Activated CD8-positive, alpha-beta memory T cell treated with anti-CD3 and anti-CD28 coated beads, Interleukin-2, amount 10 ng/mL, durations not matched to agents 7 days and 5 days (primary cell): Measurements from ENCODE around the gene RAB25. TPM values are rescaled to one million over a fixed set of nuclear protein-coding genes. Genes with fewer than 3 reads are reported as not detected.
"Not testable (repeated sequence)": the region's sequence is repeated elsewhere in the genome, so short reads cannot be mapped to it uniquely, and the experiment has no call there.

Source experiments
- ATAC-seq: fragments of 150-1000 bp; cut with Tn5 transposase; one replicate; pipeline ENCODE4 v1.10.0; 2021; ENCODE audit warnings: moderate library complexity
- CTCF ChIA-PET: fragments of 350-600 bp; sonication (Branson Sonifier 250); formaldehyde crosslinking; loops from one replicate; lab custom pipeline; 2021; ENCODE audit warnings: antibody characterized with exemption; lab: Charles Lee
- DNase-seq: peaks from one replicate; pipeline ENCODE4 v3.0.0-alpha.2; 2020
- H3K27ac Mint-ChIP-seq: one replicate; pipeline ENCODE4 v1.8.0; 2021; ENCODE audit warnings: mild to moderate bottlenecking, mixed read lengths
- H3K27me3 Mint-ChIP-seq: one replicate; pipeline ENCODE4 v1.8.0; 2021; ENCODE audit warnings: mixed read lengths
- H3K36me3 Mint-ChIP-seq: one replicate; pipeline ENCODE4 v1.8.0; 2021; ENCODE audit warnings: mild to moderate bottlenecking, mixed read lengths
- H3K4me1 Mint-ChIP-seq: one replicate; pipeline ENCODE4 v1.8.0; 2021; ENCODE audit warnings: mixed read lengths
- H3K4me3 Mint-ChIP-seq: one replicate; pipeline ENCODE4 v1.8.0; 2021; ENCODE audit warnings: mild to moderate bottlenecking, moderate library complexity, mixed read lengths
- H3K9me3 Mint-ChIP-seq: one replicate; pipeline ENCODE4 v1.8.0; 2022; ENCODE audit warnings: low read depth, mixed read lengths
- total RNA-seq, 2 experiments: library from RNA; stranded (reverse); gene quantifications; one replicate each; pipeline ENCODE4 v1.2.3, GENCODE V29; 2021

The RAB25 gene
- total RNA-seq: not detected

- DNase-seq: no peak
- ATAC-seq: no peak
- no peak within 1 kb of the TSS for H3K4me3 Mint-ChIP-seq
- CTCF ChIA-PET: interaction anchor here (1.6 kb wide), 1 partner anchor 30 kb away, joined by 6 read pairs; no protein-coding TSS in a partner anchor
- peaks cover 9% of the 10 kb centered on the region for H3K36me3 Mint-ChIP-seq
- H3K27ac Mint-ChIP-seq: no peak within 1 kb of the TSS
- H3K27me3 Mint-ChIP-seq: no peaks in the 10 kb centered on the region
- no peaks in the 10 kb centered on the region for H3K9me3 Mint-ChIP-seq
- H3K4me1 Mint-ChIP-seq: peaks cover 17% of the 10 kb centered on the region
Observed at GRCh38 chr1:156060937-156061636, at the start of gene RAB25. Gene RAB25, plus strand, starts transcription at chr1:156061160. Its CDS starts 241 bp downstream, at chr1:156061401.

DNA sequence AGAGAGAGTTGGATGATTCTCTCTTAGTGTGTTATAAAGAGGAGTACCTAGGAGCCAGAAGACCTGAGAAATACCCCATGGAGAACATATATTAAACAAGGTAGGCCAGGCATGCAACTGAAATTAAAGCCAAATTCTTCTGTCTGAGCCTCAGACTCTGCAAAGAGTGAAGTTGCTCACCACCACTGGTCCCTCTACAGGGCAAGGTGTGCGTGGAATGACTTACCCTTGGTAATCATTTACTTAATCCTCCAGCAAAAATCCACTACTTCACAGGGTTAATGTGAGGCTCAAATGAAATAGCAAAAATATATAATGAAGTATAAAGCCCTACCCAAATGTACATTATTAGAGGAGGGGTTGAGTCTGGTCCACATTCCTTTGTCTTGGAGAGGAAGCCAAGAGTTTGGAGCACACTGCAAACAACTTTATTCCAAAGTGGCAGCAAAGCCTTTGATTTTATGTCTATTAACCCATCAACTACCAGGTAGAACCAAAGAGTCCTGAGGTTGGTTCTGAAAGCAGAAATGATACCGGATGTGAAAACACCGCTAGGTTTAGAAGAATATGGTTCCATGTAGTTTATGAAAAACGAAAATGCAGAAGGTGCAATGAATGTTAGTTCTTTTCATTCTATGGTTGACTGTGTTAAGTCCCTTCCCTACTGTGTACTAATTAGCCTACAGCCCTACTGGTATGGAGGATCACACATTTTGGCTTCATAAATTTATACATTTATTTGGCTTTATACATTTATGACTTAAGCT is 48.7 kb upstream of the RAB25 start:
- CTCF ChIA-PET: interaction anchor here (0.5 to 1.5 kb wide), 2 partner anchors 9 to 23 kb away, joined by 3 to 4 read pairs; partner anchors contain the start of gene SSR2
- no peak for DNase-seq
- Mint-ChIP-seq H3K27me3 (no peaks in the 10 kb centered on the region), H3K27ac (no peak overlapping the region), H3K4me3 (no peak overlapping the region), H3K4me1 (peaks cover 19% of the 10 kb centered on the region), H3K9me3 (no peaks in the 10 kb centered on the region), H3K36me3 (peaks cover 48% of the 10 kb centered on the region)
- ATAC-seq: no peak

DNA sequence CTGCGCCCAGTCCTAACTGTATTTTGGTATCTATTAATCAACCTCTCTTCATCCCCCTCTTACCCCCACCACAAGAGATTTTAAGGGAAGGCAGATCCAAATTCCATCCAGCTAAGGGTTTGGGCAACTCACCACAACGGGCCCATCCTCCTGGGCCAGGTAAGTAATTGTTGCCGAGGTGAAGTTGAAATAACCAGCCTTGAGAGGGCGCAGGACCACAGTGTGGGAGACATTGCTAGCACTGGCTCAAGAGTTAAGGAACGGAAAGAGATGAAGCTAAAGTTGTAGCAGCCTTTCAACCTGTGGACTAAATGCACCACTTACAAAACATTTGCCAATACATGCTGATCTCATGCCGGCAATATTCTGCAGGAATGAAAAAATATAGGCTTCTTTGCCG is 46.1 kb upstream of the RAB25 start:
- CTCF ChIA-PET: interaction anchor here (1.3 to 1.4 kb wide), 2 partner anchors 37 to 51 kb away, joined by 3 to 6 read pairs; no protein-coding TSS in a partner anchor
- H3K4me3 Mint-ChIP-seq: no peak overlapping the region

DNA sequence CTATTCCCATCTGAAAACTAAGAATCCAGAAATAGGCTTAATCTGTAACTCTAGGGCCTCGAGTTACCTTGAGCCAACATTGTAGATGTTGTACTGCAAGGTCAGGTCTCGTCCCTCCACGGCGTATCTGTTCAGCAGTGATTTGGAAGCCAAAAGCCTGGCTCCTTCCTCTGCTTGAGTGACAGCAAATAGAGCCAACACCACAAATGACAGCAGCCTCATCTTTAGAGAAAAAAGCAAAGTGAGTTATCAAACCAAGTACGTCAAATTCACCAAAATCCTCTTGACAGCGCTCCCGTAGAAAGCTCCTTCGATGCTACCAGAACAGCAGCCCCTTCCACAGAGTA is 41.0 kb upstream of the RAB25 start:
- Mint-ChIP-seq H3K9me3 (no peaks in the 10 kb centered on the region), H3K4me3 (peak overlapping the region; percentile 92), H3K36me3 (peaks cover 28% of the 10 kb centered on the region), H3K27me3 (no peaks in the 10 kb centered on the region), H3K27ac (peak overlapping the region; percentile 94), H3K4me1 (peaks cover 37% of the 10 kb centered on the region)
- DNase-seq (no peak), ATAC-seq (no peak)
- CTCF ChIA-PET: interaction anchor here (1.4 to 3.5 kb wide), 7 partner anchors 16 to 81 kb away, joined by 3 to 22 read pairs (median 6); partner anchors contain the start of gene UBQLN4

More for the DNA sequence above, 46.1 kb upstream of the RAB25 start:
- H3K9me3 Mint-ChIP-seq: no peaks in the 10 kb centered on the region
- ATAC-seq (no peak), DNase-seq (no peak)
- no peak overlapping the region for H3K27ac Mint-ChIP-seq
- no peaks in the 10 kb centered on the region for H3K27me3 Mint-ChIP-seq
- peaks cover 55% of the 10 kb centered on the region for H3K36me3 Mint-ChIP-seq
- peaks cover 33% of the 10 kb centered on the region for H3K4me1 Mint-ChIP-seq

DNA sequence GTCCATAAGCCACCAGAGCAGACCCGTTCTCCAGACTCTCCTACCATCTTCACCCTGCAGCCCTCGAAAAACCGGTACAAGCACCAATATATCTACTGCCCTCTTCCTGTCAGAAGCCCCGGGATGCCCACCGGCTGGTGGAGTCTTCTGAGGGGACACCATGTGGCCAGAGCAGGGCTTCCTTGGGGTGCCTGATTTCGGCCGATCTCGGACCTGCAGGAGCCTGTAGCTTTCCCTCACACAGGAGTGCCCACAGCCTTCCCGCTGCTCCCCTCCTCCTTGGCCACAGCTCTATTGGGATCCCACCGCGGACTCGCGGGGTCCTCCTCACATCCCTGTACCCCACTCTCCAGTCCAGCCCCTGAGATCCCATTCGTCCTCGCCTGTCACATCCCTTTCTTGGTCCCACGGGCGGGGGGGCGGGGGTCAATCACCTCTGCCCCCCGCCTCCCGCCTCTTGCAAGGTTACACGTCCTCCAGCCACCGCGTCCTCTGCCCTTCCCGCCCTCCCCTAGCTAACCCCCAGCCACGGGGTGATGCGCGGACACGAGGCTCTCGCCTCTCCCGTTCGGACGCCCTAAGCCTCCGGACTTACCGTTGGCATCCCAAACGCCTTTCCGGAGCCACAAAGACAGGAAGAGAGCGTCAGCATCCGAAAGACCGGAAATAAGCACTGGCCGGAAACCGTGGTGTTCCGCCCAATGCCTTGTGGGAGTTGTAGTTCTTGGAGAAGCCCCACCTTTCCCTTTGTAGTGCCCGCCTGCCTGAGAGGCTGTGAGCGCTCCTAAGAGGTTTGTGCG is 40.5 kb upstream of the RAB25 start, which contains the start of gene SSR2:
TSS of gene SSR2 (minus strand) at position 659 of the 800 bp plus-strand sequence. CDS start 784 bp downstream, outside the sequence.
- H3K4me1 Mint-ChIP-seq: peaks cover 37% of the 10 kb centered on the region
- no peaks in the 10 kb centered on the region for H3K9me3 Mint-ChIP-seq
- peak within 1 kb of the TSS; percentile 94 for H3K27ac Mint-ChIP-seq
- H3K36me3 Mint-ChIP-seq: peaks cover 27% of the 10 kb centered on the region
- peak; percentile 94 for DNase-seq
- CTCF ChIA-PET: interaction anchor here (0.7 to 3.5 kb wide), 8 partner anchors 8 to 82 kb away, joined by 3 to 22 read pairs (median 6); partner anchors contain the start of gene UBQLN4
- ATAC-seq: peak; percentile 99
- peak within 1 kb of the TSS; percentile 92 for H3K4me3 Mint-ChIP-seq
- H3K27me3 Mint-ChIP-seq: peaks cover 4% of the 10 kb centered on the region

DNA sequence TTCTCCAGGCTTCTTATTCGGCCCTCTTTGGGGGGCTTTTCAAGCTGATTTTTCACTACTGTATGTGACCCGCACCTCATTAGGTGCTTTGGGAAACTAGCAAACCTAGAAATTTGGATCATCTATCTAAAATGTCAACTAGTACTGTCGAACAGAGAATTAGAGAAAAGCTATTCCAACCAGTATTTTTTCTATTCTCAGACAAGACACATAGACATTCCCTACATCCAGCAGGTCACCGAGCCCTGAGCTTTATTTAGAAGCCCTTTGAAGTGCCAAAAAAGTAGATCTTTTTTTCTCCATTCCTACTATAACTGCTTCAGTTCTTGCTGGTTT is 39.9 kb upstream of the RAB25 start:
- CTCF ChIA-PET: interaction anchor here (0.7 to 3.5 kb wide), 5 partner anchors 9 to 83 kb away, joined by 3 to 22 read pairs (median 6); partner anchors contain the start of gene UBQLN4
- H3K9me3 Mint-ChIP-seq: no peaks in the 10 kb centered on the region
- H3K36me3 Mint-ChIP-seq: peaks cover 27% of the 10 kb centered on the region

GRCh38 chr1:156021954-156022353 is 39.0 kb upstream of the RAB25 start:
- ATAC-seq (no peak), DNase-seq (no peak)
- H3K27ac Mint-ChIP-seq: no peak overlapping the region
- peaks cover 4% of the 10 kb centered on the region for H3K27me3 Mint-ChIP-seq
- H3K4me1 Mint-ChIP-seq: peaks cover 39% of the 10 kb centered on the region
- H3K9me3 Mint-ChIP-seq: no peaks in the 10 kb centered on the region
- no peak overlapping the region for H3K4me3 Mint-ChIP-seq
- peaks cover 24% of the 10 kb centered on the region for H3K36me3 Mint-ChIP-seq
- CTCF ChIA-PET: interaction anchor here (0.8 to 3.5 kb wide), 2 partner anchors 44 to 84 kb away, joined by 3 to 22 read pairs; no protein-coding TSS in a partner anchor

More for the DNA sequence above, 39.9 kb upstream of the RAB25 start:
- Mint-ChIP-seq H3K27ac (no peak overlapping the region), H3K4me1 (peaks cover 41% of the 10 kb centered on the region), H3K4me3 (peak overlapping the region; percentile 92), H3K27me3 (peaks cover 4% of the 10 kb centered on the region)
- DNase-seq: no peak
- ATAC-seq: no peak

GRCh38 chr1:156024801-156025200 is 36.2 kb upstream of the RAB25 start:
- Mint-ChIP-seq H3K9me3 (no peaks in the 10 kb centered on the region), H3K36me3 (peaks cover 5% of the 10 kb centered on the region), H3K27me3 (peaks cover 4% of the 10 kb centered on the region), H3K4me3 (no peak overlapping the region), H3K4me1 (peaks cover 24% of the 10 kb centered on the region), H3K27ac (no peak overlapping the region)
- CTCF ChIA-PET: interaction anchor here (0.6 to 1.2 kb wide), 2 partner anchors 42 to 70 kb away, joined by 3 to 5 read pairs; no protein-coding TSS in a partner anchor
- DNase-seq (no peak), ATAC-seq (no peak)

DNA sequence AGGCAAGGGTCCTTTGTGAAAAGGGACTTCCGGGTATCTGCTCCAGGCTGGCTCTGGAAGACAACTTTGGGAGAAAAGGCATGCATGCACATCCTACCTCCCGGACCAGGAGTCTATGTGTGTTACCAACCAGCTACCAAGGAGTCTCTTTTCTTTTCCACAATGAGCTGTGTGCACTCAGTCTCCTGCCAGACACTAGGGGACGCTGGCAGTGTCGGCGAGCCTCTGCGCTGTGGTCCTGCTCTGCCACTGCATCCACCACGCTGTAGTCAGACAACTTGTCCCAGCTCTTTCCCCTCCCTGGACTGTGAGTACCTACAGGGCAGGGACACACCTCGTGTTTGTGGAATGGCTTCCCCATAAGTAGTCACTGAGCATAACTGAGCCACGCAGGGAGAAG is 35.1 kb upstream of the RAB25 start:
- H3K27ac Mint-ChIP-seq: no peak overlapping the region
- H3K9me3 Mint-ChIP-seq: no peaks in the 10 kb centered on the region
- DNase-seq (peak; percentile 69), ATAC-seq (peak; percentile 85)
- H3K4me1 Mint-ChIP-seq: peaks cover 16% of the 10 kb centered on the region
- no peak overlapping the region for H3K4me3 Mint-ChIP-seq
- peaks cover 4% of the 10 kb centered on the region for H3K27me3 Mint-ChIP-seq
- CTCF ChIA-PET: interaction anchor here (0.7 to 1.2 kb wide), 10 partner anchors 8 to 775 kb away, joined by 3 to 10 read pairs (median 3); no protein-coding TSS in a partner anchor
- H3K36me3 Mint-ChIP-seq: no peaks in the 10 kb centered on the region

- H3K27ac Mint-ChIP-seq: no peak overlapping the region
- no peak for DNase-seq
- no peaks in the 10 kb centered on the region for H3K36me3 Mint-ChIP-seq
- ATAC-seq: peak; percentile 35
- H3K9me3 Mint-ChIP-seq: no peaks in the 10 kb centered on the region
- peaks cover 13% of the 10 kb centered on the region for H3K4me1 Mint-ChIP-seq
- CTCF ChIA-PET: interaction anchor here (0.7 to 1.2 kb wide), 7 partner anchors 7 to 776 kb away, joined by 3 to 10 read pairs (median 3); no protein-coding TSS in a partner anchor
- peaks cover 4% of the 10 kb centered on the region for H3K27me3 Mint-ChIP-seq
- no peak overlapping the region for H3K4me3 Mint-ChIP-seq
Observed at GRCh38 chr1:156026588-156026987, 34.4 kb upstream of the RAB25 start.

DNA sequence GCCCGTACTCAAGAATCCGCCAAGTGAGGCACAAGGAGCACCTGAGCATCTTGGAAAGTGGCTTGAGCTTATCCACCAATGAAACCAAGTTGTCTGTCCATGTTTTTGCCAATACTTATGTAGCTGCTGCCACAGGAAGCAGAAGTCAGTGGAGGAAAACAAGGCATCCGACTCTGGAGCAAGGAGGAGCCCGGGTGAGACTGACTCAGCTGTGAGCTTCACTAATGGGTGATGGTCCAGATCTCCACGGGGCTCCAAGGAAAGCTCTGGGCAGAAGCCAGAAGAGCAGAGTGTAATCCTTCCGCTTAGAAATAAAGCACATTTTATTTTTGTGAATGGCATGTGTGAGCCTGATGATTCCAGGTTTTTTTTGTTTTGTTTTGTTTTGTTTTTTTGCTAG is 27.9 kb upstream of the RAB25 start:
- peaks cover 2% of the 10 kb centered on the region for H3K36me3 Mint-ChIP-seq
- no peak overlapping the region for H3K27ac Mint-ChIP-seq
- no peak for DNase-seq
- peaks cover 11% of the 10 kb centered on the region for H3K4me1 Mint-ChIP-seq
- H3K27me3 Mint-ChIP-seq: no peaks in the 10 kb centered on the region
- H3K4me3 Mint-ChIP-seq: no peak overlapping the region
- ATAC-seq: no peak
- H3K9me3 Mint-ChIP-seq: no peaks in the 10 kb centered on the region
- CTCF ChIA-PET: interaction anchor here (0.7 to 1.7 kb wide), 3 partner anchors 20 to 54 kb away, joined by 3 to 9 read pairs (median 6); partner anchors contain the start of gene UBQLN4

GRCh38 chr1:156034991-156035390 is 26.0 kb upstream of the RAB25 start:
- CTCF ChIA-PET, ATAC-seq, H3K36me3 Mint-ChIP-seq, H3K27me3 Mint-ChIP-seq, H3K4me3 Mint-ChIP-seq, H3K9me3 Mint-ChIP-seq, DNase-seq, H3K27ac Mint-ChIP-seq: not testable (repeated sequence)
- H3K4me1 Mint-ChIP-seq: peaks cover 11% of the 10 kb centered on the region
